ENCODE measurements around the gene TEX264.

The TEX264 gene

GRCh38 chr3:51691949-51692348 lies 20.9 kb downstream of the TEX264 start:
- no peak for DNase-seq (ENCODE audit: low read depth in 3 of 3, low spot score in 1 of 3)

- no peak for DNase-seq (ENCODE audit: low read depth in 3 of 3, low spot score in 1 of 3)
Observed at GRCh38 chr3:51692980-51693395, 21.9 kb downstream of the TEX264 start.

- no peak for DNase-seq (ENCODE audit: low read depth in 3 of 3, low spot score in 1 of 3)
Observed at GRCh38 chr3:51696954-51697353, 25.9 kb downstream of the TEX264 start.

GRCh38 chr3:51698209-51698608 lies 27.2 kb downstream of the TEX264 start:
- DNase-seq (ENCODE audit: low read depth in 3 of 3, low spot score in 1 of 3) = no peak

- no peak for DNase-seq (ENCODE audit: low read depth in 3 of 3, low spot score in 1 of 3)
Observed at GRCh38 chr3:51700403-51700802, 29.4 kb downstream of the TEX264 start.

GRCh38 chr3:51702156-51702555 lies 31.1 kb downstream of the TEX264 start:
- no peak for DNase-seq (ENCODE audit: low read depth in 3 of 3, low spot score in 1 of 3)

- DNase-seq (ENCODE audit: low read depth in 3 of 3, low spot score in 1 of 3) = no peak
Observed at GRCh38 chr3:51703068-51703760, 32.2 kb downstream of the TEX264 start.

- no peak for DNase-seq (ENCODE audit: low read depth in 3 of 3, low spot score in 1 of 3)
Observed at GRCh38 chr3:51703761-51704510, 32.9 kb downstream of the TEX264 start.

- no peak for DNase-seq (ENCODE audit: low read depth in 3 of 3, low spot score in 1 of 3)
Observed at GRCh38 chr3:51704511-51704950, 33.5 kb downstream of the TEX264 start.

- DNase-seq (ENCODE audit: low read depth in 3 of 3, low spot score in 1 of 3) = no peak
Observed at GRCh38 chr3:51705276-51706020, 34.4 kb downstream of the TEX264 start.

- no peak for DNase-seq (ENCODE audit: low read depth in 3 of 3, low spot score in 1 of 3)
Observed at GRCh38 chr3:51706021-51706485, 35.0 kb downstream of the TEX264 start.

- peak in 1 of 3 donors; percentile 21 for DNase-seq (ENCODE audit: low read depth in 3 of 3, low spot score in 1 of 3)
Observed at GRCh38 chr3:51706788-51707731, 36.0 kb downstream of the TEX264 start, which contains the start of gene GRM2. TSS of gene GRM2 (plus strand) at chr3:51707068. CDS start at chr3:51708984, 1,916 bp downstream.

- no peak for DNase-seq (ENCODE audit: low read depth in 3 of 3, low spot score in 1 of 3)
Observed at GRCh38 chr3:51708216-51708845, 37.3 kb downstream of the TEX264 start.

- no peak for DNase-seq (ENCODE audit: low read depth in 3 of 3, low spot score in 1 of 3)
Observed at GRCh38 chr3:51709004-51709420, 38.0 kb downstream of the TEX264 start.

GRCh38 chr3:51709675-51710074 lies 38.6 kb downstream of the TEX264 start:
- DNase-seq (ENCODE audit: low read depth in 3 of 3, low spot score in 1 of 3) = no peak

GRCh38 chr3:51710631-51711351 lies 39.7 kb downstream of the TEX264 start:
- no peak for DNase-seq (ENCODE audit: low read depth in 3 of 3, low spot score in 1 of 3)

GRCh38 chr3:51711352-51712037 lies 40.4 kb downstream of the TEX264 start:
- no peak for DNase-seq (ENCODE audit: low read depth in 3 of 3, low spot score in 1 of 3)

- DNase-seq (ENCODE audit: low read depth in 3 of 3, low spot score in 1 of 3) = no peak
Observed at GRCh38 chr3:51712038-51712420, 41.0 kb downstream of the TEX264 start.

- DNase-seq (ENCODE audit: low read depth in 3 of 3, low spot score in 1 of 3) = no peak
Observed at GRCh38 chr3:51712511-51712931, 41.5 kb downstream of the TEX264 start.
